C4-2B (cell line): Measurements from ENCODE around the gene MEF2C.

Source experiments
- ZFX ChIP-seq: fragments of 450-650 bp; IDR thresholded peaks from 2 replicates; pipeline ENCODE4 v1.6.1; 2017
- TF ChIP-seq, protein P1 (sequence below): fragments of 450-650 bp; conservative IDR thresholded peaks from 2 replicates; pipeline ENCODE4 v1.5.1; 2017; ENCODE audit warnings: mild to moderate bottlenecking

GRCh38 chr5:88725454-88725853, 157.5 kb downstream of the MEF2C start:
- TF ChIP-seq, protein P1, sequence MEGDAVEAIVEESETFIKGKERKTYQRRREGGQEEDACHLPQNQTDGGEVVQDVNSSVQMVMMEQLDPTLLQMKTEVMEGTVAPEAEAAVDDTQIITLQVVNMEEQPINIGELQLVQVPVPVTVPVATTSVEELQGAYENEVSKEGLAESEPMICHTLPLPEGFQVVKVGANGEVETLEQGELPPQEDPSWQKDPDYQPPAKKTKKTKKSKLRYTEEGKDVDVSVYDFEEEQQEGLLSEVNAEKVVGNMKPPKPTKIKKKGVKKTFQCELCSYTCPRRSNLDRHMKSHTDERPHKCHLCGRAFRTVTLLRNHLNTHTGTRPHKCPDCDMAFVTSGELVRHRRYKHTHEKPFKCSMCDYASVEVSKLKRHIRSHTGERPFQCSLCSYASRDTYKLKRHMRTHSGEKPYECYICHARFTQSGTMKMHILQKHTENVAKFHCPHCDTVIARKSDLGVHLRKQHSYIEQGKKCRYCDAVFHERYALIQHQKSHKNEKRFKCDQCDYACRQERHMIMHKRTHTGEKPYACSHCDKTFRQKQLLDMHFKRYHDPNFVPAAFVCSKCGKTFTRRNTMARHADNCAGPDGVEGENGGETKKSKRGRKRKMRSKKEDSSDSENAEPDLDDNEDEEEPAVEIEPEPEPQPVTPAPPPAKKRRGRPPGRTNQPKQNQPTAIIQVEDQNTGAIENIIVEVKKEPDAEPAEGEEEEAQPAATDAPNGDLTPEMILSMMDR: no peak
- no peak for TF ChIP-seq ZFX
